NCI-H69 (cell line): ENCODE data around the gene SMARCC1.
A peak's percentile ranks its signal among the peaks of the same experiment; 100 is the strongest.
"Not testable (repeated sequence)": the region's sequence is repeated elsewhere in the genome, so short reads cannot be mapped to it uniquely, and the experiment has no call there.

Experiments used
- DNase-seq: peaks from one replicate; lab custom pipeline; 2025; lab: John Stamatoyannopoulos, UW

SMARCC1 gene

GRCh38 chr3:47766186-47766585 lies 15.5 kb downstream of the SMARCC1 start:
- no peak for DNase-seq

GRCh38 chr3:47762233-47762632 lies 19.5 kb downstream of the SMARCC1 start:
- no peak for DNase-seq

DNA sequence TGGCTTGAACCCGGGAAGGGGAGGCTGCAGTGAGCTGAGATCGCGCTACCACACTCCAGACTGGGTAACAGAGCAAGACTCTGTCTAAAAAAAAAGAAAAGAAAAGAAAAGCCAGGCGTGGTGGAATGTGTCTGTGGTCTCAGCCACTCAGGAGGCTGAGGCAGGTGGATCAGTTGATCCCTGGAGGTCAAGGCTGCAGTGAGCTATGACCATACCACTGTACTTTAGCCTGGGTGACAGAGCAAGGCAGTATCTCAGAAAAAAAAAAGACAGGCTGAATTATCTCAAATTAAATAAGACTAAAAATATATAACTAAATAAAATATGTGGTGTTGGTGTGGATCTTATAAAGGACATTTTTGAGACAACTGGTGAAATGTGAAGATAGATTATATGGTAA lies 20.6 kb downstream of the SMARCC1 start:
- no peak for DNase-seq

DNA sequence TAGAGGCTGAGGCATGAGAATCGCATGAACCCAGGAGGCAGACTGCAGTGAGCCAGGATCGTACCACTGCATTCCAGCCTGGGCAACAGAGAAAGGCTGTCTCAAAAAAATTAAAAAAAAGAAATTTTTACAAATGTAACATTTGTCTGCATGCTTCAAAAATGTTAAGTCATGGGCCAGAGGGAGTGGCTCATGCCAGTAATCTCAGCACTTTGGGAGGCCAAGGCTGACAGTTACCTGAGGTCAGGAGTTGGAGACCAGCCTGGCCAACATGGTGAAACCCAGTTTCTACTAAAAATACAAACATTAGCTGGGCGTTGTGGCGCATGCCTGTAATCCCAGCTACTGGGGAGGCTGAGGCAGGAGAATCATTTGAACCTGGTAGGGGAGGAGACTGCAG lies 21.5 kb downstream of the SMARCC1 start:
- not testable (repeated sequence) for DNase-seq

DNA sequence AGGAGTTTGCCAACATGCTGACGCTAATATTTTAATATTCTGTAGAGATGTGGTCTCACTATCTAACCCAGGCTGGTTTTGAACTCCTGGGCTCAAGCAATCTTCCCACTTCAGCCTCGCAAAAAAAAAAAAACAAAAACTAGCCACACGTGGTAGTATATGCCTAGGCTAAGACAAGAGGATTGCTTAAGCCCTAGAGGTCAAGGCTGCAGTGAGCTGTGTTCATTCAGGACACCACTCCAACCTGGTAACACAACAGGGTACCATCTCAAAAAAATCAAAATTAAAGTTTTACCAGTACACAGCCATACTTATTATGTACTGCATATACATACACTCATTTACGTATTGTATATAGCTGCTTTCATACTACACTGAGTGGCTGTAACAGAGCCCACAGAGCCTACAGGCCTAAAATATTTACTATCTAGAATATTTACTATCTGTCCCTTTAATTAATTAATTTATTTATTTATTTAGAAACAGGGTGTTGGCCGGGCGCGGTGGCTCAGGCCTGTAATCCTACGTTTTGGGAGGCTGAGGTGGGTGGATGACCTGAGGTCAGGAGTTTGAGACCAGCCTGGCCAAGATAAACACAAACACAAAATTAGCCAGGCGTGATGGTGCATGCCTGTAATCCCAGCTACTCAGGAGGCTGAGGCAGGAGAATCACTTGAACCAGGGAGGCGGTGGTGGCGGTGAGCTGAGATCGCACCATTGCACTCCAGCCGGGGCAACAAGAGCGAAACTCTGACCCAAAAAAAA lies 23.2 kb downstream of the SMARCC1 start:
- DNase-seq: no peak

- no peak for DNase-seq
Observed at GRCh38 chr3:47752716-47753115, 29.0 kb downstream of the SMARCC1 start.

DNA sequence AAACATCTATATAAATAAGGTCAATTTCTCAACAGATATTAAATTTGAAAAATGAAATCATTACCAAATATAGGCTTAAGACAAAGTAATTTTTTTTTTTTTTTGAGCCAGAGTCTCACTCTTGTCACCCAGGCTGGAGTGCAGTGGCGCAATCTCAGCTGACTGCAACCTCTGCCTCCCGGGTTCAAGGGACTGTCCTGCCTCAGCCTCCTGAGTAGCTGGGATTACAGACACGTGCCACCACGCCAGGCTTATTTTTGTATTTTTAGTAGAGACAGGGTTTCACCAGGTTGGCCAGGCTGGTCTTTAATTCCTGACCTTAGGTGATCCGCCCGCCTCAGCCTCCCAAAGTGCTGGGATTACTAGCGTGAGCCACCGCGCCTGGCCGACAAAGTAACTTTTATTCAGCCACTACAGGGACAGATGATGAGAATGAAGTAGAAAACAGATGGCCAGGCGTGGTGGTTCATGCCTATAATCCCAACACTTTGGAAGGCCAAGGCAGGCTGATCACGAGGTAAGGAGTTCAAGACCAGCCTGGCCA lies 30.8 kb downstream of the SMARCC1 start:
- DNase-seq: not testable (repeated sequence)

GRCh38 chr3:47747558-47747957 lies 34.1 kb downstream of the SMARCC1 start:
- no peak for DNase-seq

DNA sequence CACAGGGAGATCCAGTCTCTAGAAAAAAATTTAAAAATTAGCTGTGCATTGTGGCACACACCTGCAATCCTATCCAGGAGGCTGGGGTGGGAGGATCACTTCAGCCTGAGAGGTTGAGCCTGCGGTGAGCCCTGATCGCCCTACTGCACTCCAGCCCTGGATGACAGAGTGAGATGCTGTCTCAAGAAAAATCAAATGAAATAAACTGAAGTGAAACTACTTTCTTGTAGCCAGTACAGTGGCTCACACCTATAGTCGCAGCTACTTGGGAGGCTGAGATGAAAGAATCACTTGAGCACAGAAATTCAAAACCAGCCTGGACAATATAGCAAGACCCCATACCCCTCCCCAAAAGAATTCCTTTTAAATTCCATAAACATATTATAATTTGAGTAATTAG lies 35.4 kb downstream of the SMARCC1 start:
- DNase-seq: no peak

GRCh38 chr3:47743855-47744254 lies 37.8 kb downstream of the SMARCC1 start:
- DNase-seq: no peak

DNA sequence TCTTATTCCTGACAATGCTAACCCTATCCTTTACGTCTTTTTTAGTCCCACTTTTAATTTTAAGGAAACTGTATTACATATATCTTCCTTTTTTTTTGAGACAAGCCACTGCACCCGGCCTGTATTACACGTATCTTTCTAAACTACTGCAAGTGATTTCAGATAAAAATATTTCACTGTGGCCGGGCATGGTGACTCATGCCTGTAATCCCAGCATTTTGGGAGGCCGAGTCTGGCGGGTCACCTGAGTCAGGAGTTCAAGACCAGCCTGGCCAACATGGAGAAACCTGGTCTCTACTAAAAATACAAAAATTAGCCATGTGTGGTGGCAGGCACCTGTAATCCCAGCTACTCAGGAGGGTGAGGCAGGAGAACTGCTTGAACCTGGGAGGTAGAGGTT lies 38.3 kb downstream of the SMARCC1 start:
- not testable (repeated sequence) for DNase-seq

GRCh38 chr3:47741925-47742324 lies 39.8 kb downstream of the SMARCC1 start:
- DNase-seq: no peak

GRCh38 chr3:47732143-47732542 lies 49.5 kb downstream of the SMARCC1 start:
- no peak for DNase-seq

DNA sequence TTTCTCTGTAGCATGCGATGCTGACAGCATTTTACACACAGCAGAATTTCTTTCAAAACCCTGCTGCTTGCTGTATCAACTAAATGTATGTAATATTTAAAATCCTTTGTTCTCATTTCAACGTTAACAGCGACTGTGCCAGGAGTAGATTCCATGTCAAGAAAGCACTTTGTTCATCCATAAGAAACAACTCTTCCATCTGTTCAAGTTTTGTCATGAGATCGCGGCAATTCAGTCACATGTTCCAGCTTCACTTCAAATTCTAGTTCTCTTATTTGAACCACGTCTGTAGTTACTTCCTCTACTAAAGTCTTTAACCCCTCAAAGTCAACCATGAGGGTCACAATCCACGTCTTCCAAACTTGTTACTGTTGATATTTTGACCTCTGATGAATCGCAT lies 50.6 kb downstream of the SMARCC1 start:
- no peak for DNase-seq

DNA sequence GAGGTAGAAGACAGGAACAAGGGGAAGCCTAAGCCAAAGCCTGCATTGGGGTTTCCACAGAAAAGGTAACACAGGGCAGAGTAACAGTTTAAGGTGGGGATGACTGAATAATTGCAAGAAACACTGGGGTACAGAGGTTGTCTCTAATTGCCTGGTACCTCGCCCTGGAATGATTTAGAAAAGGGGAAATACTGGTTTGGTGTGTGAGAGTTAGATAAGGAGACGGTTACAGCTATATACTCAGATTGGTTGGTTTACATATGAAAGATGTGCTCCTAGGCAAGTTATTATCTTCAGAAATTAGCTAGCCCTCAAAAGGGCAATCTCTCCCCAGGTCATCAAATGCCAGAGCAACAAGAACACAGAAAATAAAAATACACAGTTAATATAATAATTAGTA lies 58.8 kb downstream of the SMARCC1 start:
- DNase-seq: no peak

DNA sequence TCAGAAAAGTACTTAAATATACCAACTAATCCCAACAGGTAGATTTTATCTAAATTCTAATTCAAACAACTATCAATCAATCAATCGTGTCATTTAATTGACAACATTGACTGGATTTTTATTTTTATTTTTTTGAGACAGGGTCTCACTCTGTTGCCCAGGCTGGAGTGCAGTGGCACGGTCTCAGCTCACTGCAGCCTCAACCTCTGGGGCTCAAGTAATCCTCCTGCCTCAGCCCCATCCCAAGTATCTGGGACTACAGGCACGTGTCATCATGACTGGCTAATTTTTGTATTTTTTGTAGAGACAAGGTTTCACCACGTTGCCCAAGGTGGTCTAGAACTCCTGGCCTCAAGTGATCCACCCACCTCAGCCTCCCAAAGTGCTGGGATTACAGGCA lies 64.2 kb downstream of the SMARCC1 start:
- DNase-seq: not testable (repeated sequence)

GRCh38 chr3:47716656-47717055 lies 65.0 kb downstream of the SMARCC1 start:
- no peak for DNase-seq

- DNase-seq: no peak
Observed at GRCh38 chr3:47715928-47716327, 65.8 kb downstream of the SMARCC1 start.

GRCh38 chr3:47714606-47715005 lies 67.1 kb downstream of the SMARCC1 start:
- no peak for DNase-seq

- no peak for DNase-seq
Observed at GRCh38 chr3:47713655-47714054, 68.0 kb downstream of the SMARCC1 start.

DNA sequence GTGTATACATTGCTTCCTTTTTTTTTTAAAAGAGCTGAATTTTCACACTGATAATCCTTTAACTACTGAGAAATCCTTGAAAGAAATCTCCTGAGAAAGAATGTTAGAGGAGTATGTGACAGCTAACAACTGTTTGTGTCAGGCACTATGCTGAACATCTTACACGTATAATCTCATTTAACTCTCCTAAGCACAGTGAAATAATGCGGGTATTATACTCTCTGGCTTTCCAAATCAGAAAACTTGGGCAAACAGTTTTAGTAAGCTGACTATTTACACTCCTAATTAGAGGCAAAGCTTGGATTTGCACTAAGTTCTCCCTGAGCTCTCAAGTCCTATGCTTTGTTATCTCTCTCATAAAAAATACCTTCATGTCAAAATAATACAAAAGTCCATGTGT lies 69.3 kb downstream of the SMARCC1 start:
- DNase-seq: no peak

DNA sequence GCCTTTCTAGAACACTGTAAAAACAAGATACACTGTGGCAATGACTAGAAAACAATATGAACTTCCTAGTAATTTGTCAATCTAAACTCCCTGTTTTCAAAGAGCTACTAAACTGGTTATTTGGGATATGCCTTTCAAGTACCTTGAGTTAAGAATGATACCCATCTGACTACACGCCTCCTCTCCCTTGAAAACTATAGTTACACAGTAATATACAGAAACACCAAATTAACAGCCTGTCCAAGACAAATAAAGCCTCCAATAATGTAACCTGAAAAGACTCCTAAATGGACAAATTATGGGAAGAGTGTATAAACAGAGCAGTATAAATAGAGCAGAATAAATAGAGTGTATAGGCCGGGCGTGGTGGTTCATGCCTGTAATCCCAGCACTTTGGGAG lies 70.1 kb downstream of the SMARCC1 start:
- DNase-seq: peak; percentile 62

- no peak for DNase-seq
Observed at GRCh38 chr3:47705391-47705790, 76.3 kb downstream of the SMARCC1 start.

DNA sequence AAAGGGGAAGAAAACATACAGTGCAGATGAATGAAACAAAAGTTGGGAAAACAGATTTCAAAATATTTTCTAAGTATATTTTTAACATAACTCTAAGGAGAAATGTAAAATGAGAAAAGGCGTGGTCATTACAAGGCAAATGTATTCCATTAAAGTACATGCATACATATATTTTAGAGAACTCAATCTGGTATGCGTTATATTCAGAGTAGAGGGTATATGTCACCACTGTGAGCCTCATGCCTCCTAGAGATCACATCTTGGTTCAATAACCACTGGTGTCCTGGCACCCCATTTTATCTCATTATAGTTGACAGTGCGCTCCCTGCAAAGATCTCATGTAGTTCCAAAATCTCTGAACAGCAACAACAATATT lies 77.5 kb downstream of the SMARCC1 start:
- no peak for DNase-seq
